GM12878 (cell line): Measurements from ENCODE around the gene SMIM5. TPM values are rescaled to one million over a fixed set of nuclear protein-coding genes. Genes with fewer than 3 reads are reported as not detected.

Experiments
- ATAC-seq: fragments of 200-7000 bp; cut with Tn5 transposase; 3 replicates; pipeline ENCODE4 v1.9.1; 2020; ENCODE audit warnings: mild to moderate bottlenecking, moderate library complexity
- BruUV-seq: library from RNA; stranded (reverse); fragments of 400-500 nt; replicated peaks from 2 replicates; lab custom pipeline; 2021; lab: Mats Ljungman, UMichigan
- CTCF ChIA-PET: fragments of 300-600 bp; sonication (Branson Sonifier 250); formaldehyde crosslinking; extraction: SDS; loops from one replicate; lab custom pipeline; 2021; ENCODE audit warnings: inconsistent platforms; lab: Yijun Ruan, JAX
- POLR2A ChIA-PET: fragments of 350-600 bp; formaldehyde crosslinking; extraction: SDS; loops from one replicate; lab custom pipeline; 2021; ENCODE audit warnings: inconsistent platforms; lab: Charles Lee
- RAD21 ChIA-PET: fragments of 300-600 bp; sonication (Branson Sonifier 250); formaldehyde crosslinking; loops from one replicate; lab custom pipeline; 2023; ENCODE audit warnings: antibody characterized with exemption; ENCODE audit not compliant: unreplicated experiment; lab: Charles Lee
- SMC1A ChIA-PET: fragments of 300-600 bp; sonication (Branson Sonifier 250); formaldehyde crosslinking; loops from one replicate; lab custom pipeline; 2023; ENCODE audit not compliant: unreplicated experiment, uncharacterized antibody; lab: Charles Lee
- DNase-seq: peaks from one replicate; pipeline ENCODE4 v3.0.0-alpha.2; 2011; ENCODE audit warnings: low read depth, low spot score
- FAIRE-seq: peaks from 3 replicates; lab custom pipeline; 2011; peaks lifted over from hg19 to GRCh38; lab: Jason Lieb, UNC
- H2AFZ ChIP-seq: 2 replicates; pipeline ENCODE4 v1.6.0; 2011; ENCODE audit warnings: low read depth, low read length, control low read depth; ENCODE audit not compliant: control insufficient read depth
- H3K27ac ChIP-seq: 2 replicates; pipeline ENCODE4 v1.5.1; 2011; ENCODE audit warnings: control low read depth; ENCODE audit not compliant: control insufficient read depth, insufficient read depth
- H3K27me3 ChIP-seq, 2 experiments: replicated peaks in 1 of 2; 2 replicates each; pipeline versions ENCODE4 v1.6.0 to v1.6.1; 2011; ENCODE audit warnings: low read length in 1 of 2; ENCODE audit not compliant: control insufficient read depth in 2 of 2, insufficient read depth in 2 of 2
- H3K36me3 ChIP-seq, 2 experiments: 2 replicates each; pipeline ENCODE4 v1.5.1; 2011; ENCODE audit warnings: low read length in 1 of 2; ENCODE audit not compliant: control insufficient read depth in 2 of 2, insufficient read depth in 2 of 2
- H3K4me1 ChIP-seq: 2 replicates; pipeline ENCODE4 v1.6.1; 2011; ENCODE audit warnings: mild to moderate bottlenecking, low read length, moderate library complexity, mixed read lengths; ENCODE audit not compliant: control insufficient read depth, insufficient read depth
- H3K4me2 ChIP-seq: 2 replicates; pipeline ENCODE4 v1.6.0; 2011; ENCODE audit warnings: control low read depth; ENCODE audit not compliant: control insufficient read depth, insufficient read depth
- H3K4me3 ChIP-seq: fragments of 200-600 bp; sonication (generic); 2 replicates; pipeline ENCODE4 v1.5.1; 2016
- H3K79me2 ChIP-seq: 2 replicates; pipeline ENCODE4 v1.6.0; 2011; ENCODE audit warnings: low read length; ENCODE audit not compliant: control insufficient read depth, insufficient read depth
- H3K9ac ChIP-seq: 2 replicates; pipeline ENCODE4 v1.8.0; 2011; ENCODE audit warnings: low read length, control low read depth, mixed read lengths; ENCODE audit not compliant: control insufficient read depth, insufficient read depth
- H3K9me3 ChIP-seq: replicated peaks from 3 replicates; pipeline ENCODE4 v1.5.1; 2011; ENCODE audit warnings: mild to moderate bottlenecking, low read length; ENCODE audit not compliant: control insufficient read depth, insufficient read depth
- H4K20me1 ChIP-seq: 2 replicates; pipeline ENCODE4 v1.6.0; 2011; ENCODE audit not compliant: control insufficient read depth, insufficient read depth
- CBX3 ChIP-seq: fragments of 200-600 bp; sonication (generic); IDR thresholded peaks from 2 replicates; pipeline ENCODE4 v1.6.1; 2016; ENCODE audit warnings: low read depth, borderline replicate concordance
- ESRRA ChIP-seq: IDR thresholded peaks from 2 replicates; pipeline ENCODE4 v1.6.1; 2012; ENCODE audit warnings: mild to moderate bottlenecking, low read length, improper control_type of control experiment
- ETV6 ChIP-seq, 2 experiments: fragments of 450-650 bp in 1 of 2; IDR thresholded peaks in 1 of 2; conservative IDR thresholded peaks in 1 of 2; 2 replicates each; pipeline ENCODE4 v1.6.1; 2014; ENCODE audit warnings: antibody characterized with exemption in 1 of 2, borderline replicate concordance in 1 of 2, low read depth in 1 of 2, mild to moderate bottlenecking in 1 of 2, moderate library complexity in 1 of 2
- FOXM1 ChIP-seq: IDR thresholded peaks from 2 replicates; pipeline ENCODE4 v1.6.1; 2012; ENCODE audit warnings: low read depth, mild to moderate bottlenecking, inconsistent platforms, low read length, moderate library complexity
- IKZF1 ChIP-seq: fragments of 450-650 bp; conservative IDR thresholded peaks from 2 replicates; pipeline ENCODE4 v1.6.1; 2017; ENCODE audit warnings: antibody characterized with exemption, mild to moderate bottlenecking
- IKZF2 ChIP-seq, 2 experiments: fragments of 450-650 bp; IDR thresholded peaks; 2 replicates each; pipeline ENCODE4 v1.6.1; 2017; ENCODE audit warnings: mild to moderate bottlenecking in 2 of 2, moderate library complexity in 2 of 2
- PAX5 ChIP-seq: IDR thresholded peaks from 2 replicates; pipeline ENCODE4 v1.6.1; 2011; ENCODE audit warnings: low read depth, low read length, borderline replicate concordance
- RFX5 ChIP-seq: IDR thresholded peaks from 2 replicates; pipeline ENCODE4 v1.6.1; 2011; ENCODE audit warnings: low read depth, low read length, improper control_type of control experiment
- ZNF24 ChIP-seq: fragments of 450-650 bp; IDR thresholded peaks from 2 replicates; pipeline ENCODE4 v1.6.1; 2017; ENCODE audit warnings: antibody characterized with exemption, mild to moderate bottlenecking
- ZZZ3 ChIP-seq: IDR thresholded peaks from 2 replicates; pipeline ENCODE4 v1.6.1; 2011; ENCODE audit warnings: low read depth; ENCODE audit not compliant: control insufficient read depth, insufficient read length
- WGBS: methylation state at CpG from one replicate; pipeline ENCODE4 v1.1.6; 2016; ENCODE audit warnings: low lambda C conversion rate; ENCODE audit not compliant: insufficient replicate concordance, insufficient coverage; ENCODE audit errors: missing lambda C conversion rate; 5-methylcytosine and 5-hydroxymethylcytosine counted together
- in situ Hi-C: fragments of 300-500 bp; cut with MboI; formaldehyde crosslinking; loops from 9 replicates; pipeline ENCODE4 v1.14.3; 2018; ENCODE audit warnings: mixed read lengths
- intact Hi-C: fragments of 100-400 bp; cut with micrococcal nuclease; formaldehyde crosslinking; loops from one replicate; pipeline ENCODE4 v1.14.2; 2022; ENCODE audit not compliant: unreplicated experiment
- polyA plus RNA-seq, 11 experiments: library from polyadenylated mRNA; depleted of rRNA in 4 of 11; unstranded in 6 of 11; stranded (reverse) in 5 of 11; fragments of >200 nt; fragmentation: Nextera tagmentation in 4 of 11; fragmentation: Illumina TruSeq in 1 of 11; extraction: Ambion mirVana in 4 of 11; extraction: Trizol in 1 of 11; gene quantifications; 1 replicate in 1 of 11; 2 replicates in 10 of 11; pipeline versions ENCODE4 v1.2.1 to v1.2.3, GENCODE V29; 2011 to 2016; ENCODE audit warnings: inconsistent platforms in 2 of 11, missing spikeins in 2 of 11, low read depth in 1 of 11
- total RNA-seq, 4 experiments: library from RNA; depleted of rRNA in 3 of 4; stranded (reverse); fragments of >200 nt in 3 of 4; fragmentation: Illumina TruSeq in 1 of 4; extraction: Trizol in 1 of 4; gene quantifications; 2 replicates each; pipeline versions ENCODE4 v1.2.1 to v1.2.3, GENCODE V29; 2013 to 2021
- TF ChIP-seq, protein P1 (sequence below): IDR thresholded peaks from 2 replicates; pipeline ENCODE4 v1.6.1; 2012; ENCODE audit warnings: mild to moderate bottlenecking, low read depth, low read length
- TF ChIP-seq, protein P2 (sequence below): fragments of 450-650 bp; IDR thresholded peaks from 2 replicates; pipeline ENCODE4 v1.6.1; 2016; ENCODE audit warnings: mild to moderate bottlenecking
- TF ChIP-seq, protein P3 (sequence below): IDR thresholded peaks from 2 replicates; pipeline ENCODE4 v1.6.1; 2012; ENCODE audit warnings: low read depth, low read length, improper control_type of control experiment
- TF ChIP-seq, protein P4 (sequence below): fragments of 450-650 bp; IDR thresholded peaks from 2 replicates; pipeline ENCODE4 v1.6.1; 2017; ENCODE audit warnings: mild to moderate bottlenecking

SMIM5 gene
- total and polyA plus RNA-seq, 10 of the 15 experiments (the other 5 are each of a cell fraction or from before 2014, with no cell fraction given), result 0.08 to 0.11 TPM; not detected in 8

DNA sequence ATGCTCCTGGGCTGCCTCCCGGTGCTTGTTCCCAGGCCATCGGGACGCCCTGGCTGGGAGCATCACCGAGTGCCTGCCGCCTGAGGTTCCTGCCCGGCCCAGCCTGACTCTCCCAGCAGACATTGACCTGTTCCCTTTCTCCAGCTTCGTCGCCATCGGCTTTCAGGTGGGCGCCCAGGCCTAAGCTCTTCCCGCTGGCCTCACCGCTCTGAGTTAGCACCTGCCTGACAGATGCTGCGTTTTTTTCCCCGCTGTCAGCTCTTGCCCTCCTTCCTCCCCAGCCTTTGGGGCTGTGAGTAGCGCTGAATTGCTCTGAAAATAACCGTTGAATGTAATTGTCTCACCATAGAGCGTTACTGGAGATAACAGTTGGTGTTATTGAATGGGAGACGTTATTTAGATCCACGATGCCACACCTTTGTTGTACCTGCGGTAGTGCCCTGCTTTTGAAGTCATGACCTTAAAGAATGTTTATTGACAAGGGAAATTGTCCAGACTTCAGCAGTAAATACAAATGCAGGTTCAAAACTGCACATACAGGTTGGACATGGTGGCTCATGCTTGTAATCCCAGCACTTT is 21.3 kb upstream of the SMIM5 start (continued):
- TF ChIP-seq IKZF1 (no peak), RFX5 (no peak), ZNF24 (no peak), ESRRA (no peak), PAX5 (no peak), ZZZ3 (no peak), ETV6 (conservative IDR thresholded peaks at IDR 0.05 in 1 of 2, IDR thresholded peaks at IDR 0.05 in 1 of 2; ENCODE audit: borderline replicate concordance in 1 of 2, low read depth in 1 of 2) (no peak)

DNA sequence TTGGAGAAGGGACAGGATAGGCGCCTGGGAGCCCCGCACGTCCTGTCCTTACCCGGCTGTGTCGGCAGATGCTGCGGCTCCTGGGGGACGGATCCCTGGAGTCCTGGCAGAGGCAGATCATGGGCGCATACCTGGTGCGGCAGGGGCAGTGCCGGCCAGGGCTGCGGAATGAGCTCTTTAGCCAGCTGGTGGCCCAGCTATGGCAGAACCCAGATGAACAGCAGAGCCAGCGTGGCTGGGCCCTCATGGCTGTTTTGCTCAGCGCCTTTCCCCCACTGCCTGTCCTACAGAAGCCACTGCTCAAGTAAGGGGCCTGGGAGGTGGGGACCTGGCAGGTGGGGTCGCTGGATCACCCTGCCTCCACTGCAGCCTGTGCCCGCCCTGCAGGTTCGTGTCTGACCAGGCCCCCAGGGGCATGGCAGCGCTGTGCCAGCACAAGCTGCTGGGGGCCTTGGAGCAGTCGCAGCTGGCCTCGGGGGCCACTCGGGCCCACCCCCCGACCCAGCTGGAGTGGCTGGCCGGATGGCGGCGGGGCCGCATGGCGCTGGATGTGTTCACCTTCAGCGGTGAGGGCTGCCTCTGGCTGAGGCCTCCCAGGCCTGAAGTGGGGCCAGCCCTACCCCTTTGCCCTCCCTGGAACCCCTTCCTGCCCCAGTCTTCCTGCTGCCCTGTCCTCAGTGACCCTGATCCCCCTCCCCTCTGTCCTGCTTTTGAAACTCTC is 20.2 kb upstream of the SMIM5 start:
- intact Hi-C loops (no loop called here), in situ Hi-C loops (no loop called here)
- WGBS, result 67% methylated on average over 27 of the region's 27 CpGs
- POLR2A ChIA-PET, result no interaction called here
- H3K36me3 ChIP-seq, result no peaks in the 10 kb centered on the region
- H3K9me3 ChIP-seq, result no peaks in the 10 kb centered on the region
- H4K20me1 ChIP-seq, result no peaks in the 10 kb centered on the region
- no peak overlapping the region for H3K4me3 ChIP-seq
- CTCF ChIA-PET, result interaction anchor here (0.6 to 1.9 kb wide), 4 partner anchors 12 to 188 kb away, joined by 3 to 9 read pairs (median 4); partner anchors contain the start of gene SMIM5
- no peak for FAIRE-seq
- no peak for ATAC-seq
- no peak overlapping the region for H3K9ac ChIP-seq
- no TSS peak for BruUV-seq
- H3K4me1 ChIP-seq, result no peaks in the 10 kb centered on the region
- H3K27me3 ChIP-seq, result no peaks in the 10 kb centered on the region
- H2AFZ ChIP-seq, result no peak overlapping the region
- H3K4me2 ChIP-seq, result no peak overlapping the region
- no peaks in the 10 kb centered on the region for H3K79me2 ChIP-seq
- SMC1A ChIA-PET, result no interaction called here
- DNase-seq, result no peak
- RAD21 ChIA-PET, result interaction anchor here (0.7 to 1.2 kb wide), 2 partner anchors 135 to 171 kb away, joined by 3 to 6 read pairs; no protein-coding TSS in a partner anchor
- H3K27ac ChIP-seq, result no peak overlapping the region
- TF ChIP-seq FOXM1, result no peak
- TF ChIP-seq, protein P1, sequence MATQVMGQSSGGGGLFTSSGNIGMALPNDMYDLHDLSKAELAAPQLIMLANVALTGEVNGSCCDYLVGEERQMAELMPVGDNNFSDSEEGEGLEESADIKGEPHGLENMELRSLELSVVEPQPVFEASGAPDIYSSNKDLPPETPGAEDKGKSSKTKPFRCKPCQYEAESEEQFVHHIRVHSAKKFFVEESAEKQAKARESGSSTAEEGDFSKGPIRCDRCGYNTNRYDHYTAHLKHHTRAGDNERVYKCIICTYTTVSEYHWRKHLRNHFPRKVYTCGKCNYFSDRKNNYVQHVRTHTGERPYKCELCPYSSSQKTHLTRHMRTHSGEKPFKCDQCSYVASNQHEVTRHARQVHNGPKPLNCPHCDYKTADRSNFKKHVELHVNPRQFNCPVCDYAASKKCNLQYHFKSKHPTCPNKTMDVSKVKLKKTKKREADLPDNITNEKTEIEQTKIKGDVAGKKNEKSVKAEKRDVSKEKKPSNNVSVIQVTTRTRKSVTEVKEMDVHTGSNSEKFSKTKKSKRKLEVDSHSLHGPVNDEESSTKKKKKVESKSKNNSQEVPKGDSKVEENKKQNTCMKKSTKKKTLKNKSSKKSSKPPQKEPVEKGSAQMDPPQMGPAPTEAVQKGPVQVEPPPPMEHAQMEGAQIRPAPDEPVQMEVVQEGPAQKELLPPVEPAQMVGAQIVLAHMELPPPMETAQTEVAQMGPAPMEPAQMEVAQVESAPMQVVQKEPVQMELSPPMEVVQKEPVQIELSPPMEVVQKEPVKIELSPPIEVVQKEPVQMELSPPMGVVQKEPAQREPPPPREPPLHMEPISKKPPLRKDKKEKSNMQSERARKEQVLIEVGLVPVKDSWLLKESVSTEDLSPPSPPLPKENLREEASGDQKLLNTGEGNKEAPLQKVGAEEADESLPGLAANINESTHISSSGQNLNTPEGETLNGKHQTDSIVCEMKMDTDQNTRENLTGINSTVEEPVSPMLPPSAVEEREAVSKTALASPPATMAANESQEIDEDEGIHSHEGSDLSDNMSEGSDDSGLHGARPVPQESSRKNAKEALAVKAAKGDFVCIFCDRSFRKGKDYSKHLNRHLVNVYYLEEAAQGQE, result no peak
- TF ChIP-seq CBX3, result no peak
- TF ChIP-seq IKZF2 (IDR thresholded peaks at IDR 0.05), result no peak
- TF ChIP-seq, protein P2, sequence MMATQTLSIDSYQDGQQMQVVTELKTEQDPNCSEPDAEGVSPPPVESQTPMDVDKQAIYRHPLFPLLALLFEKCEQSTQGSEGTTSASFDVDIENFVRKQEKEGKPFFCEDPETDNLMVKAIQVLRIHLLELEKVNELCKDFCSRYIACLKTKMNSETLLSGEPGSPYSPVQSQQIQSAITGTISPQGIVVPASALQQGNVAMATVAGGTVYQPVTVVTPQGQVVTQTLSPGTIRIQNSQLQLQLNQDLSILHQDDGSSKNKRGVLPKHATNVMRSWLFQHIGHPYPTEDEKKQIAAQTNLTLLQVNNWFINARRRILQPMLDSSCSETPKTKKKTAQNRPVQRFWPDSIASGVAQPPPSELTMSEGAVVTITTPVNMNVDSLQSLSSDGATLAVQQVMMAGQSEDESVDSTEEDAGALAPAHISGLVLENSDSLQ, result no peak
- TF ChIP-seq, protein P3, sequence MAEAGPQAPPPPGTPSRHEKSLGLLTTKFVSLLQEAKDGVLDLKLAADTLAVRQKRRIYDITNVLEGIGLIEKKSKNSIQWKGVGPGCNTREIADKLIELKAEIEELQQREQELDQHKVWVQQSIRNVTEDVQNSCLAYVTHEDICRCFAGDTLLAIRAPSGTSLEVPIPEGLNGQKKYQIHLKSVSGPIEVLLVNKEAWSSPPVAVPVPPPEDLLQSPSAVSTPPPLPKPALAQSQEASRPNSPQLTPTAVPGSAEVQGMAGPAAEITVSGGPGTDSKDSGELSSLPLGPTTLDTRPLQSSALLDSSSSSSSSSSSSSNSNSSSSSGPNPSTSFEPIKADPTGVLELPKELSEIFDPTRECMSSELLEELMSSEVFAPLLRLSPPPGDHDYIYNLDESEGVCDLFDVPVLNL, result no peak
- TF ChIP-seq, protein P4, sequence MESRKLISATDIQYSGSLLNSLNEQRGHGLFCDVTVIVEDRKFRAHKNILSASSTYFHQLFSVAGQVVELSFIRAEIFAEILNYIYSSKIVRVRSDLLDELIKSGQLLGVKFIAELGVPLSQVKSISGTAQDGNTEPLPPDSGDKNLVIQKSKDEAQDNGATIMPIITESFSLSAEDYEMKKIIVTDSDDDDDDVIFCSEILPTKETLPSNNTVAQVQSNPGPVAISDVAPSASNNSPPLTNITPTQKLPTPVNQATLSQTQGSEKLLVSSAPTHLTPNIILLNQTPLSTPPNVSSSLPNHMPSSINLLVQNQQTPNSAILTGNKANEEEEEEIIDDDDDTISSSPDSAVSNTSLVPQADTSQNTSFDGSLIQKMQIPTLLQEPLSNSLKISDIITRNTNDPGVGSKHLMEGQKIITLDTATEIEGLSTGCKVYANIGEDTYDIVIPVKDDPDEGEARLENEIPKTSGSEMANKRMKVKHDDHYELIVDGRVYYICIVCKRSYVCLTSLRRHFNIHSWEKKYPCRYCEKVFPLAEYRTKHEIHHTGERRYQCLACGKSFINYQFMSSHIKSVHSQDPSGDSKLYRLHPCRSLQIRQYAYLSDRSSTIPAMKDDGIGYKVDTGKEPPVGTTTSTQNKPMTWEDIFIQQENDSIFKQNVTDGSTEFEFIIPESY, result no peak
